Endothelial cell of umbilical vein (primary cell): ENCODE data around the gene SYT10.

Source experiments
- EZH2 ChIP-seq: IDR thresholded peaks from 2 replicates; pipeline ENCODE4 v1.6.1; 2012; ENCODE audit warnings: borderline replicate concordance, low read depth, mild to moderate bottlenecking, moderate library complexity, low read length, inconsistent platforms; ENCODE audit not compliant: severe bottlenecking
- TF ChIP-seq, protein P1 (sequence below), 2 donors: IDR thresholded peaks; 1 replicate in 1 of 2; 2 replicates in 1 of 2; pipeline ENCODE4 v1.5.1; 2011; ENCODE audit warnings: low read length in 2 of 2, mild to moderate bottlenecking in 2 of 2, moderate library complexity in 2 of 2, control low read depth in 1 of 2, inconsistent platforms in 1 of 2, low read depth in 1 of 2; ENCODE audit not compliant: insufficient read depth in 1 of 2; ENCODE audit errors: extremely low read depth in 1 of 2

- no peak for TF ChIP-seq EZH2
- TF ChIP-seq, protein P1, sequence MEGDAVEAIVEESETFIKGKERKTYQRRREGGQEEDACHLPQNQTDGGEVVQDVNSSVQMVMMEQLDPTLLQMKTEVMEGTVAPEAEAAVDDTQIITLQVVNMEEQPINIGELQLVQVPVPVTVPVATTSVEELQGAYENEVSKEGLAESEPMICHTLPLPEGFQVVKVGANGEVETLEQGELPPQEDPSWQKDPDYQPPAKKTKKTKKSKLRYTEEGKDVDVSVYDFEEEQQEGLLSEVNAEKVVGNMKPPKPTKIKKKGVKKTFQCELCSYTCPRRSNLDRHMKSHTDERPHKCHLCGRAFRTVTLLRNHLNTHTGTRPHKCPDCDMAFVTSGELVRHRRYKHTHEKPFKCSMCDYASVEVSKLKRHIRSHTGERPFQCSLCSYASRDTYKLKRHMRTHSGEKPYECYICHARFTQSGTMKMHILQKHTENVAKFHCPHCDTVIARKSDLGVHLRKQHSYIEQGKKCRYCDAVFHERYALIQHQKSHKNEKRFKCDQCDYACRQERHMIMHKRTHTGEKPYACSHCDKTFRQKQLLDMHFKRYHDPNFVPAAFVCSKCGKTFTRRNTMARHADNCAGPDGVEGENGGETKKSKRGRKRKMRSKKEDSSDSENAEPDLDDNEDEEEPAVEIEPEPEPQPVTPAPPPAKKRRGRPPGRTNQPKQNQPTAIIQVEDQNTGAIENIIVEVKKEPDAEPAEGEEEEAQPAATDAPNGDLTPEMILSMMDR (IDR thresholded peaks at IDR 0.05; ENCODE audit: extremely low read depth in 1 of 2, insufficient read depth in 1 of 2, low read depth in 1 of 2, low read length in 2 of 2), result no peak
Measured at GRCh38 chr12:33423706-33424105, 15.9 kb downstream of the SYT10 start.
